GM13976 (cell line): ENCODE results near the gene SLC25A26.

Experiments used
- DNase-seq: peaks from one replicate; pipeline ENCODE4 v3.0.0; 2012; ENCODE audit warnings: low spot score
- CTCF ChIP-seq: IDR thresholded peaks from 2 replicates; pipeline ENCODE4 v1.5.1; 2012; ENCODE audit warnings: borderline replicate concordance, mild to moderate bottlenecking; ENCODE audit not compliant: insufficient read depth; ENCODE audit errors: extremely low read depth, missing control alignments, control extremely low read depth
- in situ Hi-C: fragments of 300-500 bp; cut with MboI; formaldehyde crosslinking; loops from one replicate; pipeline ENCODE4 v1.12.0; 2022; ENCODE audit warnings: low sequenced_read_pairs, mixed read lengths, inconsistent platforms; ENCODE audit not compliant: unreplicated experiment

SLC25A26 gene

GRCh38 chr3:66393333-66394005 lies 172.7 kb downstream of the SLC25A26 start:
- TF ChIP-seq CTCF = no peak
- DNase-seq = no peak
- in situ Hi-C loops = no loop called here

GRCh38 chr3:66394019-66394752 lies 173.4 kb downstream of the SLC25A26 start:
- TF ChIP-seq CTCF = no peak
- in situ Hi-C loops = no loop called here
- peak; percentile 82 for DNase-seq

- in situ Hi-C loops = no loop called here
- no peak for DNase-seq
- TF ChIP-seq CTCF = no peak
These were observed 174.0 kb downstream of the SLC25A26 start for GRCh38 chr3:66394753-66395249.

GRCh38 chr3:66395635-66396034 lies 174.8 kb downstream of the SLC25A26 start:
- no peak for TF ChIP-seq CTCF
- DNase-seq = no peak
- in situ Hi-C loops = no loop called here

GRCh38 chr3:66396161-66396760 lies 175.5 kb downstream of the SLC25A26 start:
- in situ Hi-C loops = no loop called here
- DNase-seq = no peak
- TF ChIP-seq CTCF = no peak

GRCh38 chr3:66396888-66397287 lies 176.1 kb downstream of the SLC25A26 start:
- in situ Hi-C loops = no loop called here
- no peak for TF ChIP-seq CTCF
- no peak for DNase-seq
